H1 (cell line): ENCODE measurements around the gene MMP7. TPM values are rescaled to one million over a fixed set of nuclear protein-coding genes. Genes with fewer than 3 reads are reported as not detected.

Source experiments
- CTCF ChIA-PET: fragments of 300-600 bp; sonication (Branson Sonifier 250); formaldehyde crosslinking; loops from one replicate; lab custom pipeline; 2021; ENCODE audit not compliant: partially characterized antibody; lab: Charles Lee
- POLR2A ChIA-PET: fragments of 300-600 bp; sonication (Branson Sonifier 250); formaldehyde crosslinking; loops from one replicate; lab custom pipeline; 2021; ENCODE audit warnings: inconsistent platforms; ENCODE audit not compliant: partially characterized antibody; lab: Charles Lee
- DNase-seq, 2 experiments: peaks; one replicate each; pipeline versions ENCODE4 v3.0.0 to v3.0.0-alpha.2; 2010 to 2022; ENCODE audit warnings: low spot score in 2 of 2, low read depth in 1 of 2, mixed read lengths in 1 of 2
- FAIRE-seq: peaks from 2 replicates; lab custom pipeline; 2011; peaks lifted over from hg19 to GRCh38; lab: Jason Lieb, UNC
- H2AFZ ChIP-seq: 2 replicates; pipeline ENCODE4 v1.8.1; 2012; ENCODE audit warnings: low read length, inconsistent platforms
- H2AK5ac ChIP-seq: 2 replicates; pipeline ENCODE4 v1.6.1; 2013; ENCODE audit warnings: low read depth, low read length
- H2BK120ac ChIP-seq: replicated peaks from 2 replicates; pipeline ENCODE3; 2013; ENCODE audit warnings: low read depth, low read length, inconsistent platforms
- H2BK12ac ChIP-seq: 2 replicates; pipeline ENCODE4 v1.6.1; 2013; ENCODE audit warnings: low read depth, low read length
- H2BK15ac ChIP-seq: 2 replicates; pipeline ENCODE4 v1.6.1; 2013; ENCODE audit warnings: low read length
- H2BK20ac ChIP-seq: 2 replicates; pipeline ENCODE4 v1.6.1; 2013; ENCODE audit warnings: low read length
- H2BK5ac ChIP-seq: 2 replicates; pipeline ENCODE4 v1.6.1; 2013; ENCODE audit warnings: low read depth, low read length
- H3K14ac ChIP-seq: 2 replicates; pipeline ENCODE4 v1.6.1; 2013; ENCODE audit warnings: inconsistent platforms; ENCODE audit not compliant: insufficient read length
- H3K18ac ChIP-seq: 2 replicates; pipeline ENCODE4 v1.6.1; 2013; ENCODE audit warnings: low read length; ENCODE audit errors: extremely low read depth
- H3K23ac ChIP-seq: 2 replicates; pipeline ENCODE4 v1.6.1; 2013; ENCODE audit warnings: inconsistent platforms; ENCODE audit not compliant: insufficient read length
- H3K23me2 ChIP-seq: 2 replicates; pipeline ENCODE4 v1.6.1; 2013; ENCODE audit warnings: low read depth, low read length
- H3K27ac ChIP-seq: 2 replicates; pipeline ENCODE4 v1.6.1; 2011; ENCODE audit warnings: low read depth, low read length, inconsistent platforms
- H3K27me3 ChIP-seq, 4 experiments: replicated peaks in 1 of 4; 1 replicate in 1 of 4; 2 replicates in 3 of 4; pipeline versions ENCODE4 v1.6.1 to v1.8.1; 2011 to 2013; ENCODE audit warnings: low read length in 3 of 4, mild to moderate bottlenecking in 3 of 4, inconsistent platforms in 2 of 4, mixed read lengths in 2 of 4, moderate library complexity in 1 of 4; ENCODE audit not compliant: control insufficient read depth in 3 of 4, insufficient read depth in 3 of 4; ENCODE audit errors: extremely low read depth in 1 of 4
- H3K36me3 ChIP-seq, 4 experiments: 2 replicates each; pipeline versions ENCODE4 v1.6.1 to v1.8.1; 2011 to 2013; ENCODE audit warnings: mild to moderate bottlenecking in 4 of 4, low read length in 3 of 4, moderate library complexity in 2 of 4, control low read depth in 1 of 4, inconsistent platforms in 1 of 4; ENCODE audit not compliant: insufficient read depth in 4 of 4, control insufficient read depth in 2 of 4
- H3K4ac ChIP-seq: replicated peaks from 2 replicates; pipeline ENCODE3; 2013; ENCODE audit warnings: low read length, low read depth, mixed read lengths, inconsistent platforms; ENCODE audit not compliant: insufficient read length
- H3K4me1 ChIP-seq, 4 experiments: replicated peaks in 1 of 4; 1 replicate in 1 of 4; 2 replicates in 3 of 4; pipeline versions ENCODE4 v1.6.1 to v1.8.1; 2011 to 2013; ENCODE audit warnings: low read length in 3 of 4, inconsistent platforms in 2 of 4, mixed read lengths in 1 of 4; ENCODE audit not compliant: insufficient read depth in 4 of 4, control insufficient read depth in 3 of 4
- H3K4me2 ChIP-seq, 2 experiments: 2 replicates each; pipeline versions ENCODE4 v1.6.1 to v1.8.1; 2011 to 2013; ENCODE audit warnings: low read depth in 2 of 2, low read length in 2 of 2, control low read depth in 1 of 2, inconsistent platforms in 1 of 2, mild to moderate bottlenecking in 1 of 2; ENCODE audit not compliant: insufficient read depth in 1 of 2
- H3K4me3 ChIP-seq, 4 experiments: fragments of 200-600, 300-600 bp in 1 of 4; sonication (generic), shearing (Covaris generic), sonication (Bioruptor Twin) in 1 of 4; 2 replicates each; pipeline versions ENCODE4 v1.5.1 to v1.8.1; 2011 to 2016; ENCODE audit warnings: low read length in 4 of 4, low read depth in 3 of 4, control low read depth in 2 of 4, inconsistent platforms in 2 of 4, mild to moderate bottlenecking in 2 of 4, mixed read lengths in 1 of 4, moderate library complexity in 1 of 4; ENCODE audit not compliant: insufficient read depth in 2 of 4; ENCODE audit errors: extremely low read depth in 1 of 4
- H3K56ac ChIP-seq: replicated peaks from 2 replicates; pipeline ENCODE3; 2013; ENCODE audit warnings: low read depth, mild to moderate bottlenecking, mixed read lengths, low read length, inconsistent platforms; ENCODE audit not compliant: insufficient read length
- H3K79me1 ChIP-seq: 2 replicates; pipeline ENCODE4 v1.6.1; 2013; ENCODE audit warnings: low read depth, low read length, control low read depth
- H3K79me2 ChIP-seq, 2 experiments: 2 replicates each; pipeline versions ENCODE4 v1.6.1 to v1.8.1; 2012 to 2013; ENCODE audit warnings: low read length in 2 of 2, mild to moderate bottlenecking in 2 of 2, inconsistent platforms in 1 of 2; ENCODE audit not compliant: insufficient read depth in 2 of 2, control insufficient read depth in 1 of 2
- H3K9ac ChIP-seq, 4 experiments: replicated peaks in 1 of 4; 1 replicate in 1 of 4; 2 replicates in 3 of 4; pipeline versions ENCODE4 v1.6.1 to v1.8.1; 2011 to 2013; ENCODE audit warnings: low read depth in 3 of 4, low read length in 3 of 4, control low read depth in 2 of 4, mild to moderate bottlenecking in 2 of 4, moderate library complexity in 2 of 4, inconsistent platforms in 1 of 4; ENCODE audit errors: extremely low read depth in 1 of 4
- H3K9me3 ChIP-seq, 2 experiments: 2 replicates each; pipeline versions ENCODE4 v1.6.1 to v1.8.1; 2012 to 2013; ENCODE audit warnings: mild to moderate bottlenecking in 2 of 2, moderate library complexity in 2 of 2, control low read depth in 1 of 2, inconsistent platforms in 1 of 2, low read depth in 1 of 2, low read length in 1 of 2, mixed read lengths in 1 of 2; ENCODE audit not compliant: insufficient read depth in 2 of 2
- H4K20me1 ChIP-seq, 2 experiments: replicated peaks in 1 of 2; 2 replicates each; pipeline versions ENCODE3 to v1.8.1; 2011 to 2013; ENCODE audit warnings: inconsistent platforms in 2 of 2, low read length in 2 of 2, mild to moderate bottlenecking in 1 of 2; ENCODE audit not compliant: insufficient read depth in 2 of 2, control insufficient read depth in 1 of 2
- H4K5ac ChIP-seq: 2 replicates; pipeline ENCODE4 v1.6.1; 2013; ENCODE audit warnings: low read length, low read depth, mixed read lengths, inconsistent platforms; ENCODE audit not compliant: insufficient read length
- H4K8ac ChIP-seq: 2 replicates; pipeline ENCODE4 v1.8.0; 2013; ENCODE audit warnings: mild to moderate bottlenecking, moderate library complexity, low read length, inconsistent platforms; ENCODE audit not compliant: insufficient read depth; ENCODE audit errors: extremely low read depth
- H4K91ac ChIP-seq: replicated peaks from 2 replicates; pipeline ENCODE3; 2013; ENCODE audit warnings: low read length, mixed read lengths, inconsistent platforms; ENCODE audit not compliant: insufficient read length
- BCL11A ChIP-seq, 2 experiments: IDR thresholded peaks; one replicate each; pipeline ENCODE4 v1.6.1; 2011; ENCODE audit warnings: low read depth in 2 of 2, low read length in 2 of 2, mild to moderate bottlenecking in 2 of 2
- CBX5 ChIP-seq: fragments of 300-800, 300-1000 bp; sonication (generic); IDR thresholded peaks from 2 replicates; pipeline ENCODE4 v1.7.1; 2016; ENCODE audit warnings: antibody characterized with exemption, low read length, low read depth
- CTBP2 ChIP-seq: IDR thresholded peaks from 2 replicates; pipeline ENCODE4 v1.7.0; 2011; ENCODE audit warnings: borderline replicate concordance, mild to moderate bottlenecking, moderate library complexity, mixed read lengths, low read length; ENCODE audit not compliant: insufficient read depth, insufficient read length
- JUND ChIP-seq: IDR thresholded peaks from 2 replicates; pipeline ENCODE4 v1.6.1; 2011; ENCODE audit warnings: mild to moderate bottlenecking, improper control_type of control experiment, low read length
- KDM1A ChIP-seq: fragments of 200-600, 300-600 bp; sonication (generic); IDR thresholded peaks from 2 replicates; pipeline ENCODE4 v1.7.1; 2016; ENCODE audit warnings: mild to moderate bottlenecking, low read length, borderline replicate concordance
- KDM5A ChIP-seq: fragments of 200-600 bp; IDR thresholded peaks from 2 replicates; pipeline ENCODE4 v1.7.1; 2012; ENCODE audit warnings: mild to moderate bottlenecking, low read length, inconsistent platforms, mixed read lengths
- MAFK ChIP-seq: IDR thresholded peaks from 2 replicates; pipeline ENCODE4 v1.6.1; 2012; ENCODE audit warnings: low read depth, mild to moderate bottlenecking, improper control_type of control experiment, low read length
- NRF1 ChIP-seq: IDR thresholded peaks from 2 replicates; pipeline ENCODE4 v1.6.1; 2011; ENCODE audit warnings: mild to moderate bottlenecking, low read depth, low read length, improper control_type of control experiment
- RBBP5 ChIP-seq: IDR thresholded peaks from 2 replicates; pipeline ENCODE4 v1.7.1; 2012; ENCODE audit warnings: low read depth, mild to moderate bottlenecking, inconsistent platforms, low read length, moderate library complexity, borderline replicate concordance
- SIN3A ChIP-seq, 2 experiments: IDR thresholded peaks in 1 of 2; conservative IDR thresholded peaks in 1 of 2; 2 replicates each; pipeline ENCODE4 v1.6.1; 2011 to 2012; ENCODE audit warnings: low read length in 2 of 2, improper control_type of control experiment in 1 of 2, low read depth in 1 of 2, mild to moderate bottlenecking in 1 of 2
- SP1 ChIP-seq: IDR thresholded peaks from 2 replicates; pipeline ENCODE4 v1.6.1; 2011; ENCODE audit warnings: low read depth, low read length
- TEAD4 ChIP-seq: IDR thresholded peaks from 2 replicates; pipeline ENCODE4 v1.6.1; 2012; ENCODE audit warnings: low read depth, low read length, inconsistent platforms, mixed read lengths
- YY1 ChIP-seq: IDR thresholded peaks from 2 replicates; pipeline ENCODE4 v1.6.1; 2011; ENCODE audit warnings: low read depth, mild to moderate bottlenecking, low read length
- WGBS, 2 experiments: shearing (Covaris generic) in 1 of 2; methylation state at CpG; one replicate each; pipeline versions ENCODE4 v1.1.6 to v1.1.7; 2013 to 2015; ENCODE audit warnings: low lambda C conversion rate in 2 of 2, mixed read lengths in 2 of 2, inconsistent platforms in 1 of 2, low coverage in 1 of 2, missing lambda C conversion rate in 1 of 2; ENCODE audit not compliant: insufficient replicate concordance in 2 of 2, insufficient coverage in 1 of 2, insufficient read length in 1 of 2; ENCODE audit errors: extremely low coverage in 1 of 2, missing lambda C conversion rate in 1 of 2; 5-methylcytosine and 5-hydroxymethylcytosine counted together
- polyA plus RNA-seq, 7 experiments: library from polyadenylated mRNA; depleted of rRNA in 3 of 7; stranded (reverse) in 5 of 7; unstranded in 2 of 7; fragments of >200 nt in 5 of 7; fragments of 200-250 nt in 2 of 7; gene quantifications; 1 replicate in 5 of 7; 2 replicates in 1 of 7; 4 replicates in 1 of 7; pipeline versions ENCODE4 v1.2.1 to v1.2.3, GENCODE V29; 2011 to 2013; ENCODE audit warnings: missing spikeins in 2 of 7, mixed read lengths in 2 of 7
- total RNA-seq: library from RNA; stranded (reverse); fragmentation: NEBNext Ultra II Directional; extraction: Animal tissue kit (Norgen Biotek cat#: 25700); gene quantifications from 2 replicates; pipeline ENCODE4 v1.2.1, GENCODE V29; 2021

MMP7 gene
- total and polyA plus RNA-seq, 2 of the 8 experiments (the other 6 are each of a cell fraction or from before 2014, with no cell fraction given): not detected

DNA sequence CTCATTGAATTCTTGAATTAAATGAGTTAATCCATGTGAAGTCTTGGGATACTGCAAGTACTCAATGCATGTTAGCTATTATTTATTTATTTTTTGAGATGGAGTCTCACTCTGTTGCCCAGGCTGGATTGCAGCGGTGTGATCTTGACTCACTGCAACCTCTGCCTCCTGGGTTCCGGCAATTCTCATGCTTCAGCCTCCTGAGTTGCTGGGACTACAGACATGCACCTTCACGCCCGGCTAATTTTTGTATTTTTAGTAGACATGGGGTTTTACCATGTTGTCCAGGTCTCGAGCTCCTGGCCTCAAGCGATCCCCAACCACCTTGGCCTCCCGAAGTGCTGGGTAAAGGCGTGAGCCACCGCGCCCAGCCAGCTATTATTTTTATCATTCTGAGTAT lies 9.4 kb downstream of the MMP7 start:
- 91% methylated on average over 10 of the region's 10 CpGs; no CpG with 5 or more reads in 1 of the 2 experiments for WGBS, 2 experiments
- CTCF ChIA-PET: interaction anchor here (0.8 to 3.4 kb wide), 5 partner anchors 92 to 236 kb away, joined by 3 to 18 read pairs (median 3); no protein-coding TSS in a partner anchor
- FAIRE-seq: no peak
- no peak for TF ChIP-seq SP1
- no peak for TF ChIP-seq MAFK
- no peak for TF ChIP-seq SIN3A (conservative IDR thresholded peaks at IDR 0.05 in 1 of 2, IDR thresholded peaks at IDR 0.05 in 1 of 2; ENCODE audit: low read depth in 1 of 2, low read length in 2 of 2)
- no peak for TF ChIP-seq KDM1A
- TF ChIP-seq YY1: no peak
- no peak for TF ChIP-seq CBX5
- no peak for TF ChIP-seq RBBP5
- no peak for TF ChIP-seq JUND
- TF ChIP-seq BCL11A (IDR thresholded peaks at IDR 0.05; ENCODE audit: low read depth in 2 of 2, low read length in 2 of 2): no peak
- TF ChIP-seq CTBP2: no peak
- no peak for TF ChIP-seq TEAD4
- TF ChIP-seq NRF1: no peak
- TF ChIP-seq KDM5A: no peak

More for the DNA sequence above, 9.4 kb downstream of the MMP7 start:
- Histone ChIP-seq H3K23ac (no peak overlapping the region), H2BK12ac (no peak overlapping the region), H3K4ac (no peak overlapping the region), H3K36me3 (no peaks in the 10 kb centered on the region), H3K79me1 (no peaks in the 10 kb centered on the region), H3K79me2 (no peaks in the 10 kb centered on the region), H2BK20ac (no peak overlapping the region), H2BK15ac (no peak overlapping the region), H4K5ac (no peak overlapping the region), H2BK5ac (no peak overlapping the region), H3K18ac (no peak overlapping the region), H3K9ac (no peak overlapping the region), H3K14ac (no peak overlapping the region), H4K20me1 (peaks cover 0 to 1% of the 10 kb centered on the region in 2 experiments), H3K4me3 (no peak overlapping the region), H3K9me3 (no peaks in the 10 kb centered on the region), H3K56ac (no peak overlapping the region), H3K4me1 (no peaks in the 10 kb centered on the region), H3K4me2 (no peak overlapping the region), H3K23me2 (no peaks in the 10 kb centered on the region), H4K91ac (no peak overlapping the region), H2BK120ac (no peak overlapping the region), H3K27ac (no peak overlapping the region), H2AK5ac (no peak overlapping the region), H2AFZ (no peak overlapping the region), H4K8ac (no peak overlapping the region), H3K27me3 (no peaks in the 10 kb centered on the region)
- POLR2A ChIA-PET: no interaction called here
- DNase-seq: no peak
